Measurements from ENCODE around the gene SLC30A2. TPM values are rescaled to one million over a fixed set of nuclear protein-coding genes. Genes with fewer than 3 reads are reported as not detected.

The SLC30A2 gene
- total RNA-seq, 6 donors from 2014 or later, result 0.09 to 0.27 (median 0.15) TPM; not detected in 3

DNA sequence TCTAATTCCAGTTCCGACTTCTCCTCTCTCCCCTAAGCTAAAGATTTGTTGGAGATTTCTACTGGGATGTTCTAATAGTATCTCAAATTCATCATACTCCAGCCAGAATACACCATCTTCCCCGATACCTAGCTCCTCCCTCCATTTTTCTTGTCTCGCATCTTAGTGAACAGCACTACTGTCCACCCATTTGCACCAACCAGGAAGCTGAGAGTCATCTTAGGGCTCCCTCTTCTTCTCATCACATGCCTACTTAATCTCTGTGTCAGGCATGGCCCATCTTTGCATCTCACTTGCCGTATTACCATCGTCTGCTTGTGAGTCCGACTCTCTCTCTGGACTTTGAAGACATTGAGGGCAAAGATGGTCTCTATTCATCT is 25.0 kb upstream of the SLC30A2 start:
- Histone ChIP-seq H3K27me3 (no peaks in the 10 kb centered on the region), H3K4me3 (no peak overlapping the region), H3K36me3 (no peaks in the 10 kb centered on the region), H3K4me1 (peaks cover 0 to 3% (median 0%) of the 10 kb centered on the region in 4 donors), H3K27ac (no peak overlapping the region), H3K9me3 (no peaks in the 10 kb centered on the region)
- DNase-seq (no peak), ATAC-seq (ENCODE audit: low FRiP score in 2 of 2) (no peak)
- TF ChIP-seq EP300 (IDR thresholded peaks at IDR 0.05) (no peak), POLR2A (IDR thresholded peaks at IDR 0.05) (no peak), POLR2AphosphoS5 (IDR thresholded peaks at IDR 0.05) (no peak)
- TF ChIP-seq, protein P1, sequence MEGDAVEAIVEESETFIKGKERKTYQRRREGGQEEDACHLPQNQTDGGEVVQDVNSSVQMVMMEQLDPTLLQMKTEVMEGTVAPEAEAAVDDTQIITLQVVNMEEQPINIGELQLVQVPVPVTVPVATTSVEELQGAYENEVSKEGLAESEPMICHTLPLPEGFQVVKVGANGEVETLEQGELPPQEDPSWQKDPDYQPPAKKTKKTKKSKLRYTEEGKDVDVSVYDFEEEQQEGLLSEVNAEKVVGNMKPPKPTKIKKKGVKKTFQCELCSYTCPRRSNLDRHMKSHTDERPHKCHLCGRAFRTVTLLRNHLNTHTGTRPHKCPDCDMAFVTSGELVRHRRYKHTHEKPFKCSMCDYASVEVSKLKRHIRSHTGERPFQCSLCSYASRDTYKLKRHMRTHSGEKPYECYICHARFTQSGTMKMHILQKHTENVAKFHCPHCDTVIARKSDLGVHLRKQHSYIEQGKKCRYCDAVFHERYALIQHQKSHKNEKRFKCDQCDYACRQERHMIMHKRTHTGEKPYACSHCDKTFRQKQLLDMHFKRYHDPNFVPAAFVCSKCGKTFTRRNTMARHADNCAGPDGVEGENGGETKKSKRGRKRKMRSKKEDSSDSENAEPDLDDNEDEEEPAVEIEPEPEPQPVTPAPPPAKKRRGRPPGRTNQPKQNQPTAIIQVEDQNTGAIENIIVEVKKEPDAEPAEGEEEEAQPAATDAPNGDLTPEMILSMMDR (IDR thresholded peaks at IDR 0.05), result no peak
- 95 to 96% methylated on average over 6 of the region's 6 CpGs for WGBS, 2 donors

- H3K4me3 ChIP-seq, result no peak overlapping the region
- H3K27ac ChIP-seq, result no peak overlapping the region
- H3K27me3 ChIP-seq, result no peaks in the 10 kb centered on the region
- H3K36me3 ChIP-seq, result no peaks in the 10 kb centered on the region
- WGBS, 2 donors, result 88 to 97% methylated on average over 4 of the region's 4 CpGs
- H3K9me3 ChIP-seq, result no peaks in the 10 kb centered on the region
- ATAC-seq (ENCODE audit: low FRiP score in 2 of 2) (no peak), DNase-seq (no peak)
- H3K4me1 ChIP-seq, result no peaks in the 10 kb centered on the region
- no peak for TF ChIP-seq POLR2A (IDR thresholded peaks at IDR 0.05)
- TF ChIP-seq POLR2AphosphoS5 (IDR thresholded peaks at IDR 0.05), result no peak
- no peak for TF ChIP-seq EP300 (IDR thresholded peaks at IDR 0.05)
- TF ChIP-seq, protein P1 (IDR thresholded peaks at IDR 0.05), result no peak
Measured at GRCh38 chr1:26070296-26070962, 24.5 kb upstream of the SLC30A2 start.

DNA sequence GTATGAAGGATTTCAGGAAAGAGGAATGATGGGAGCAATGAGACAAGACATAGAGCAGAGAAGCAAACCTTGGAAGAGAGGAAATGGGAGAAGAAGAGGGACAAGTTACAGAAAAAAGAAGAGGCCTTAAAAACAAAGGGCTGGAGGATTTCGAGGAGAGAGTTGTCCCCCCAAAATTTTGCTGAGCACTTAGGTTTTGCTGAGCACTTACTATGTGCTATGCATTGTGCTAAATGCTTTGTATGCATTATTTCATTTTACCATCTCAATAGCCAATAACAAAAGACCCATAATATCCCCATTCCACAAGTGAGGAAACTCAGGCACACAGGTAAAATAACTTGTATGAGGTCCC is 24.0 kb upstream of the SLC30A2 start:
- no peaks in the 10 kb centered on the region for H3K4me1 ChIP-seq
- no peaks in the 10 kb centered on the region for H3K36me3 ChIP-seq
- 71 to 93% methylated on average over 1 of the region's 1 CpG for WGBS, 2 donors
- DNase-seq, result no peak
- no peak overlapping the region for H3K27ac ChIP-seq
- ATAC-seq (ENCODE audit: low FRiP score in 2 of 2), result no peak
- TF ChIP-seq EP300 (IDR thresholded peaks at IDR 0.05) (no peak), POLR2AphosphoS5 (IDR thresholded peaks at IDR 0.05) (no peak), POLR2A (IDR thresholded peaks at IDR 0.05) (no peak)
- TF ChIP-seq, protein P1 (IDR thresholded peaks at IDR 0.05), result no peak
- no peak overlapping the region for H3K4me3 ChIP-seq
- no peaks in the 10 kb centered on the region for H3K27me3 ChIP-seq
- no peaks in the 10 kb centered on the region for H3K9me3 ChIP-seq

DNA sequence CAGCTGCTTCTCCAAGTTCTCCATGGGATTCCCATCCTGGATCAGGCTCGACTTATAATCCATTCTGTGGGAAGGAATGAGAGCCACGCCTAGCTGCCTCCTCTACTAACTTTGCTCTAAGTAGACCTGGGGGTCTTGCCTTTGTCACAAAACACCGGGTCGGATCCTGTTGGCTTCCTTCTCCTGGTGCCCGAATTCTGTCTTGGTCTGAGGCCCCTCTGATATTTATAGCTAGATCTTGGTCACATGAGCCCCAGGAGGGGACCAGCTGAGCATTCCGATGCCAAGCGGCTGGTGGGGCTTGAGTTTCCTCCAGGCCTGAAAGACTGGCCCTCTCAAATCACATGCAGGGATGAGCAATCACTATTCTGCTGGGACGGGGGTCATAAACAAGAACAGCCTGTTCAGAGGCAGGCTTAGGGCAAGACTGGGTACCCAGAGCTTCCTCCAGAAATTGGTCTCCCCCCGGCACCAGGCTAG is 21.6 kb upstream of the SLC30A2 start, which contains the start of gene TRIM63:
TSS of gene TRIM63 (minus strand) at position 199 of the 480 bp plus-strand sequence. CDS start at position 63, 136 bp downstream.
- TF ChIP-seq POLR2AphosphoS5 (IDR thresholded peaks at IDR 0.05), result no peak
- TF ChIP-seq, protein P1 (IDR thresholded peaks at IDR 0.05), result no peak
- no peak for TF ChIP-seq EP300 (IDR thresholded peaks at IDR 0.05)
- TF ChIP-seq POLR2A (IDR thresholded peaks at IDR 0.05), result no peak
- DNase-seq (no peak), ATAC-seq (ENCODE audit: low FRiP score in 2 of 2) (no peak)
- Histone ChIP-seq H3K9me3 (no peaks in the 10 kb centered on the region), H3K27ac (no peak within 1 kb of the TSS), H3K36me3 (no peaks in the 10 kb centered on the region), H3K4me1 (no peaks in the 10 kb centered on the region), H3K4me3 (no peak within 1 kb of the TSS), H3K27me3 (no peaks in the 10 kb centered on the region)
- WGBS, 2 donors, result 71 to 77% methylated on average over 7 to 9 of the region's 9 CpGs

DNA sequence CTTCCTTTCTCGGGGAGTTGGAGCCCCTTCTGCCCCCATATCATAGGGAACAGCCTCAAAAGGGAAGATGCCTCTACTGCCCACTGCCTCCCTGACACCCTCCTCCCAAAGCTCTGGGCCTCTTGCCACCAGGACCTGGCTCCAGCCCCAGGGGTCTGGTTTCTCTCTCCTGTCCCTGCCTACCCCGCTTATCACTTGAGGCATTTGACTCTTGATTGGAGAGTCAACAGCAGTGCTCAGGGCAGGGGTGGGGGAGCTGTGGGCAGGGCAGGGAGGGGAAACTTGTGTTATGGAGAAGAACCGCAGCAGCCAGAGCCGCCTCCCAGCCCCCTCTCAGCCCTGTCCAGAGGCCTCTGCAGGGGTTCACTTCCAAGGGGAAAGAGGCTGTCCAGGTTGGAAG is 20.9 kb upstream of the SLC30A2 start:
- Histone ChIP-seq H3K4me1 (no peaks in the 10 kb centered on the region), H3K36me3 (no peaks in the 10 kb centered on the region), H3K9me3 (no peaks in the 10 kb centered on the region), H3K27me3 (no peaks in the 10 kb centered on the region), H3K27ac (no peak overlapping the region), H3K4me3 (no peak overlapping the region)
- DNase-seq (no peak), ATAC-seq (ENCODE audit: low FRiP score in 2 of 2) (no peak)
- TF ChIP-seq POLR2A (IDR thresholded peaks at IDR 0.05) (no peak), EP300 (IDR thresholded peaks at IDR 0.05) (no peak), POLR2AphosphoS5 (IDR thresholded peaks at IDR 0.05) (no peak)
- TF ChIP-seq, protein P1 (IDR thresholded peaks at IDR 0.05), result no peak
- WGBS, 2 donors, result 51 to 61% methylated on average over 4 of the region's 4 CpGs

Measured in upper lobe of left lung (tissue), 6 donors.